Psoas muscle (tissue), 8 donors: ENCODE measurements around the gene PAPPA. TPM values are rescaled to one million over a fixed set of nuclear protein-coding genes. Genes with fewer than 3 reads are reported as not detected.

Experiments
- ATAC-seq, 4 donors: fragments of 200-7000 bp; cut with Tn5 transposase; one replicate each; pipeline ENCODE4 v1.9.1; 2020; ENCODE audit warnings: moderate library complexity in 3 of 4, mild to moderate bottlenecking in 2 of 4
- DNase-seq, 2 donors: peaks; one replicate each; pipeline ENCODE4 v3.0.0-alpha.2; 2020
- H3K27ac ChIP-seq: fragments of 200-600 bp; one replicate; pipeline ENCODE4 v1.8.0; 2022
- H3K27me3 ChIP-seq, 3 donors: fragments of 200-600 bp in 1 of 3; one replicate each; pipeline versions ENCODE4 v1.6.1 to v1.8.0; 2013 to 2022; ENCODE audit warnings: low read length in 2 of 3, mild to moderate bottlenecking in 2 of 3, moderate library complexity in 1 of 3; ENCODE audit not compliant: insufficient read depth in 3 of 3
- H3K36me3 ChIP-seq, 2 donors: fragments of 200-600 bp in 1 of 2; one replicate each; pipeline versions ENCODE4 v1.6.1 to v1.8.0; 2013 to 2022; ENCODE audit warnings: low read depth in 1 of 2, mild to moderate bottlenecking in 1 of 2, moderate library complexity in 1 of 2; ENCODE audit not compliant: insufficient read depth in 1 of 2
- H3K4me1 ChIP-seq: fragments of 200-600 bp; one replicate; pipeline ENCODE4 v1.8.0; 2022
- H3K4me3 ChIP-seq: fragments of 200-600 bp; one replicate; pipeline ENCODE4 v1.8.0; 2022; ENCODE audit warnings: mild to moderate bottlenecking
- H3K9me3 ChIP-seq: fragments of 200-600 bp; one replicate; pipeline ENCODE4 v1.8.0; 2022
- WGBS, 3 donors: extraction: QIAGEN DNeasy Blood & Tissue Kit; methylation state at CpG; one replicate each; pipeline versions ENCODE4 v1.1.6 to v1.1.7; 2013; 5-methylcytosine and 5-hydroxymethylcytosine counted together
- intact Hi-C, 2 donors: fragments of 100-400 bp; cut with DNase I; formaldehyde crosslinking; loops; one replicate each; pipeline versions ENCODE4 v1.11.0 to v1.14.2; 2022
- polyA plus RNA-seq, 3 donors: library from polyadenylated mRNA; stranded (reverse); fragments of 200-250 nt; gene quantifications; one replicate each; pipeline ENCODE4 v1.2.3, GENCODE V29; 2013
- total RNA-seq, 4 donors: library from RNA; stranded (reverse); fragmentation: NEBNext Ultra II Directional in 2 of 4; extraction: Animal tissue kit (Norgen Biotek cat#: 25700) in 2 of 4; gene quantifications; one replicate each; pipeline versions ENCODE4 v1.2.1 to v1.2.4, GENCODE V29; 2021 to 2023
- TF ChIP-seq, protein P1 (sequence below): fragments of 200-600 bp; IDR thresholded peaks from one replicate; pipeline ENCODE4 v1.8.0; 2022; ENCODE audit warnings: antibody characterized with exemption
- donor health status: healthy with polysubstance abuse.
- donor health status: DM: no; HTN: no; CAD: no; lungs with moderate emphysema.
- donor health status: Bipolar disorder and iron deficiency.
- donor health status: healthy.
- donor health status: DM: yes; HTN: yes; CAD: no.
- donor health status: DM: no; HTN: no; CAD: no.
- donor health status: DM: no; HTN: no; CAD: no.
- donor health status: DM: yes; HTN: yes; CAD: no.

The PAPPA gene
- total and polyA plus RNA-seq, 7 donors = 0.07 to 0.88 (median 0.61) TPM

DNA sequence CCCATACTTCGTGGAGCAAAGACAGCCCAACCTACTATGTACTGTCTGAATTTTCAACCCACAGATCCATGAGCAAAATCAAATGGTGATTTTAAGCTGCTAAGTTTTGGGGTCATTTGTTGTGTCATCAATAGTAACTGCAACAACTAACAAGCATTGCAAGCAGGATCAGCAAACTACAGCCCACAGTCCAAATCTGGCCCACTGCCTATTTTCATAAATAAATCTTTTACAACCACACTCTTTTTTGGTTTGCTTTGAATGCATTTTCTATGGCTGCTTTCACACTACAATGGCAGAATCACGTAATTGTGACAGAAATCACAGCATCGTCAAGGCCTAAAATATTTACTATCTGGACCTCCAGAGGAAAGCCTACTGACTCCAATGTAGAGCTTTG lies 296.4 kb downstream of the PAPPA start:
- no peaks in the 10 kb centered on the region for H3K9me3 ChIP-seq
- H3K4me1 ChIP-seq = no peaks in the 10 kb centered on the region
- intact Hi-C loops = no loop called here
- no peak overlapping the region for H3K27ac ChIP-seq
- H3K4me3 ChIP-seq = no peak overlapping the region
- DNase-seq (no peak), ATAC-seq (no peak)
- TF ChIP-seq, protein P1, sequence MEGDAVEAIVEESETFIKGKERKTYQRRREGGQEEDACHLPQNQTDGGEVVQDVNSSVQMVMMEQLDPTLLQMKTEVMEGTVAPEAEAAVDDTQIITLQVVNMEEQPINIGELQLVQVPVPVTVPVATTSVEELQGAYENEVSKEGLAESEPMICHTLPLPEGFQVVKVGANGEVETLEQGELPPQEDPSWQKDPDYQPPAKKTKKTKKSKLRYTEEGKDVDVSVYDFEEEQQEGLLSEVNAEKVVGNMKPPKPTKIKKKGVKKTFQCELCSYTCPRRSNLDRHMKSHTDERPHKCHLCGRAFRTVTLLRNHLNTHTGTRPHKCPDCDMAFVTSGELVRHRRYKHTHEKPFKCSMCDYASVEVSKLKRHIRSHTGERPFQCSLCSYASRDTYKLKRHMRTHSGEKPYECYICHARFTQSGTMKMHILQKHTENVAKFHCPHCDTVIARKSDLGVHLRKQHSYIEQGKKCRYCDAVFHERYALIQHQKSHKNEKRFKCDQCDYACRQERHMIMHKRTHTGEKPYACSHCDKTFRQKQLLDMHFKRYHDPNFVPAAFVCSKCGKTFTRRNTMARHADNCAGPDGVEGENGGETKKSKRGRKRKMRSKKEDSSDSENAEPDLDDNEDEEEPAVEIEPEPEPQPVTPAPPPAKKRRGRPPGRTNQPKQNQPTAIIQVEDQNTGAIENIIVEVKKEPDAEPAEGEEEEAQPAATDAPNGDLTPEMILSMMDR = no peak
- no peaks in the 10 kb centered on the region for H3K36me3 ChIP-seq
- WGBS, 3 donors = 81 to 83% (median 81%) methylated on average over 3 of the region's 3 CpGs
- H3K27me3 ChIP-seq = no peaks in the 10 kb centered on the region

DNA sequence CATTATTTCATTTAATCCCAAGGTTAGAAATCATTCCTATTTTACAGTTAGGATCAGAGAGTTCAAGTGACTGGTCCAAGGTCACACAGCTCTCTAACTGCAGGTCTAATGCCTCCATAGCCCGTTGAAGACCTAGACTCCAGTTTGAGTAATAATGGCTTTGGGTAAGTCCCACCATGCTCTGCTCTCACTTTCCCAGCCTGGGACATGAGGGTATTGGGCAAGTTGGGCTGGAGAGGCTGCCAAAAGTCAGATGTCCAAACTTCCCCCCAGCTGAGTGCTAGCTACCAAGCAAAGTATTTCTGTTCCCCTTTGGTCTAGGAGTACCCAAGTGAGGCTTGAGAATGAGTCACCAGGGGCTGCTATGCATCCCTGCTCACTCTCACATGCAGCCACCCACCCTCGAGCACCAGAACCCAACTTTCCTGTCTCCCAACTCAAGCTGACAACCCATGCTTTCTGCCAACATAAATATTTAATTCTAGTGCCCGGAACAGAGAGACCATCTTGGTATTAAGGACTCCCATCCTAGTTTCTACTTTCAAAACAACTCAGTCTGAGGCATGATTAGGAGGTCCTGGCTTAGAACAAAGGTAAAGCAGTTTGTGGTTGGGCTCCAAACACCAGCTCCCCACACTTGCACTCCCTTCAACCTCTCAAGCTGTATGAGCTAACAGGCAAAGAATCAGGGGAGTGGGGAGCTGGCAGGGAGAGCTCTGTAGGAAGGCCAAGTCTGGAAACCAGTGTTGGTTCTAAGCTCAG lies 297.0 kb downstream of the PAPPA start:
- WGBS, 3 donors = 83 to 86% (median 86%) methylated on average over 3 of the region's 3 CpGs
- intact Hi-C loops = no loop called here
- no peak overlapping the region for H3K4me3 ChIP-seq
- no peaks in the 10 kb centered on the region for H3K9me3 ChIP-seq
- ATAC-seq (no peak), DNase-seq (no peak)
- TF ChIP-seq, protein P1 = no peak
- no peaks in the 10 kb centered on the region for H3K36me3 ChIP-seq
- H3K4me1 ChIP-seq = no peaks in the 10 kb centered on the region
- no peak overlapping the region for H3K27ac ChIP-seq
- H3K27me3 ChIP-seq = no peaks in the 10 kb centered on the region

DNA sequence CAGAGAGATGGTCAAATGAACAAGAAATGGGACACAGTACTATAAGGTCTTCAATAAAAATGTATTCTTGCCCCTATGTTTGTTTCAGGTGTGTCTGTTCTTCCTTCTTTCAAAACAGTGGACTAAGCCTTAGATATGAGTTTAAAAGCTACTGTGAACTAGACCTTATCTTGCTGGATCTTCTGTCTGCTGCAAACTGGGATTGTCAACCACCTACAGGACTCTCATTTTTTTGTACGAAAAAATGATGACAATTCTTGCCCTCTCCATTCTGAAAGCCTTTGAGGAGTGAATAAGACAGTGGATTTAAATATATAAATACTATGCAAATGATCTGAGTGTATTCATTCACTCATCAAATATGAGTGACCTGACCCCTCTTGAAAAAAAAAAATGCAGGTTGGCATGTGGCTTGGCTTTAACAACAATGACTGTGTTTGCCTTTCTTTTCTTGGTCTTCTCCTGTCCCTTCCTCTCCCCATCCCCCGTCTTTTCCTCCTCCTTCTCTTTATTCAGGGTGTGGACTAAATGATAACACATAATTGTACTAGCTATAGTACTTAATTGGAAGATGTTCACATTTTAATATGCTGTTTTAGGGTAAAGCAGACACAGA lies 298.0 kb downstream of the PAPPA start:
- peaks cover 6% of the 10 kb centered on the region for H3K9me3 ChIP-seq
- no peaks in the 10 kb centered on the region for H3K4me1 ChIP-seq
- WGBS, 3 donors = 91 to 97% (median 92%) methylated on average over 2 of the region's 2 CpGs
- TF ChIP-seq, protein P1 = no peak
- intact Hi-C loops = no loop called here
- H3K27me3 ChIP-seq = no peaks in the 10 kb centered on the region
- H3K36me3 ChIP-seq = no peaks in the 10 kb centered on the region
- no peak overlapping the region for H3K27ac ChIP-seq
- no peak for ATAC-seq
- H3K4me3 ChIP-seq = no peak overlapping the region
- no peak for DNase-seq
